ENCODE data around the gene CCDC174.
"Not testable (repeated sequence)": the region's sequence is repeated elsewhere in the genome, so short reads cannot be mapped to it uniquely, and the experiment has no call there.

CCDC174 gene

DNA sequence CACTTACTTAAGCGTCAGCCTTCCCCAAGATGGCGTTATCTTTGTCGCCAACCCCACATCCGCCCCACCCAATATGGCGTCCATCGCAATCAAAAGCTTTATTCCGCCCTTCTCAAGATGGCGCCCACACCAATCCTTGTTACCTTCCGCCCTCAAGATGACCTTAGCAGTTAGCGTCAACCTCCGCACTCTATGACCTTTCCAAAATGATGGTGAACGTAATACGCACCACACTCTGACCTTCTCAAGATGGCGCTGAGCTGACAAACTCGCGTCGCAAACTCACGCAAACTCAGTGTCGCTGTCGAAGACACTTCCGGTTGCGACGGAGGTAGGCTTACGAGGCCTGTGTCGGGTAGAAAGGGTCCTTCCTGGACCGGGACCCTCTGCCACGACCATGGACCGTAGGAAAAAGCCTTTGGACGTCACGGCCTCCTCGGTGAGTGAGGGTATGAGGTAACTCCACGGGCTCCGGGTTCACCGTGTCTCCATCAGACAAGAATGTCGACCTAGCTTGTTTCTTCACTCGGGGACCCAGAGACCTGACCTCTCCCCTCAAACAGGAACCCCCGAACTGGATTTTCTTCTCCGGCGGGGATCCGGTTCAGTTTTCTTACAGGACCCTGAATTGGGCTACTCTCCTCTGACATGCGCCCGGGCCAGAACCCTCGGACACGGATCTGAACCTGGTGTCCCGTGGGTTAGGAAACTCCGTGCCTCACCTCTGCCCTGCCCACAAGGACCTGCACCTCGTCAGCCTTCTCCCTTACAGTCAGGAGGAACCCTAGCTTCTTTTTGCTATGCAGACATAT lies at the start of gene CCDC174:
CCDC174 (plus strand) TSS at position 323 of the 812 bp plus-strand sequence; CDS start at position 398, 75 bp downstream.
- peak; percentile 84 to 95 for DNase-seq

- DNase-seq = no peak
Measured at GRCh38 chr3:14602006-14602803, 49.4 kb upstream of the CCDC174 start.

- no peak for DNase-seq
Measured at GRCh38 chr3:14602804-14603644, 48.5 kb upstream of the CCDC174 start.

DNA sequence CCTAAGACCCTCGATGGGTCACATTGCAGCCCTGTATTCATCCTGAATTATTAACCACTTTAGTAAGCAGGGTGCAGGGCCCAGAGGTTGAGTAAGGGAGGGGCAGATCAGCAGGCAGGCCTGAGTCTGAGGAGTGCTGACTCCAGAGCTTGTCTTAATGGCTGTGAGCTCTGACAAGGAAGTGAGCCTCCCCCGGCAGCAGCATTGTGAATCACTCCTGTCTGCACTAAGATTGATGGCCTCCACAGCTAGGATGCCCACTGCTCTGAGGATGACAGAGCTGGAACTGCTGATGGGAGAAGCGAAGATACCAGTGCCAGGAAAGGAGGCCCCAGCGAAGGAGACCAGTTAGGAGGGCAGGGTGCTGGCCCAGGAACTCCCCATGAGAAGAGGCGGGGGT lies 46.5 kb upstream of the CCDC174 start:
- no peak for DNase-seq

GRCh38 chr3:14605744-14606143 lies 45.8 kb upstream of the CCDC174 start:
- no peak for DNase-seq

DNA sequence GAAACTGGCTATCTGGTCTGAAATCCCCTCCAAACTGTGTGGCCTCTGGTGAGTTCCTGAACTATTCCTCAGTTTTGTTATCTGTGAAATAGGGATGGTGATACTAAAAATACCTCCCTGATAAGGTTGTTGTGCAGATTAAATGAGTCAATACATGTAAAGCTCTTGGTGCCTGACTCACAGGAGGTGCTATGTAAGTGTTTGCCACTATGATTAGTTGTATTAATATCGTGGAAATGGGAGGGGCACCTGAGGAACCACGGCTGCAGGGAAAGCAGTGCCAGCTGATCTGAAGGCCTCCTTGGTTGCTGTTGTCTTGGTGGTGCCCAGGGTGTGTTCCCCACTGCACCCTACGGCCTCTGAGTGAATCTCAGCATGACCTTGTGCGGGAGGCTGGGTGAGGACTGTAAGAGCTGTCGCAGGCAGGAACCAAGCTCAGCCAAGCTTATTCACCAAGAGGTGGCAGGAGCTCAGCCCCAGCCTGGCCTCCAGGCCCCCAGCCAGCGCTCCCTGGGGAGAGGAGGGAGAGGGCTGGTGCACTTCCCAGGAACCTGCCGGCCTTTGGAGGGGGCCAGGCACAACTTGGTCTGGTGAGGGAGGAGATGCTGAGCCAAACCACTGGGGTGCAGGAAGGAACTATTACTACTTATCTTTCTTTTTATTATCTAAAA lies 44.8 kb upstream of the CCDC174 start:
- DNase-seq = no peak

DNA sequence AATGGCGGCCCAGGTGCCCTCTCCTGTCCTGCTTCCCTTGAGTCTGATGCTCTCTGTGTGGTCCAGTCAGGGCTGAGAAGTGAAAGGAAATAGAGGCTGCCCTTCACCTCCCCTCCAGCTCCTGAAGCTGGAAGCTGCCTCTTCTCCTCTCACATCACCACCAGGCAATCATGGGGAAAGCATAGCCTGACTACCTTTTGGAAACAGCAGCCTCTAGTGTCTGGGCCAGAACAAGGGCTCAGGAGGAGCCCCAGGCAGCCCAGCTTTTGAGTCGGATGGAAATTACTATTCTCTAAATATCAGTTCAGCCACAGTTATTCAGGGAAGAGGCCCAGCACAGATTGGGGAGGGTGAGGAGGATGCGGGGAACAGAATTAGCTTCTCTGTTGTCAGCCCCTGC lies 43.3 kb upstream of the CCDC174 start:
- no peak for DNase-seq

- not testable (repeated sequence) for DNase-seq
Measured at GRCh38 chr3:14609058-14609457, 42.5 kb upstream of the CCDC174 start.

- DNase-seq = no peak
Measured at GRCh38 chr3:14609506-14609905, 42.1 kb upstream of the CCDC174 start.

DNA sequence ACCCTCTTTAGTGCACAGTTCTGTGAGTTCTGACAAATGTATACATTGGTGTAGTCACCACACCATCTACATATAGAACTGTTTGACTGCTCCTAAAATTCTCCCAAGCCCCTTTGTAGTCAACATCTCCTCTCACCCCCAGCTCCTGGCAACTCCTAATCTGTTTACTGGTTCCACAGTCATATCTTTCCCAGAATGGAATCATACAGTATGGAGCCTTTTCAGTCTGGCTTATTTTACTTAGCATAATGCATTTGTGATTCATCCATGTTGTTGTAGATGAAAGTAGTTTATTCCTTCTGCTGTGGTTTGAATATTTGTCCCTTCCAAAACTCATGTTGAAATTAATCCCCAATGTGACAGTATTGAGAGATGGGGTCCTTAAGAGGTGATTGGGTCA lies 41.6 kb upstream of the CCDC174 start:
- no peak for DNase-seq

- no peak for DNase-seq
Measured at GRCh38 chr3:14614189-14614588, 37.4 kb upstream of the CCDC174 start.

- DNase-seq = no peak
Measured at GRCh38 chr3:14614862-14615261, 36.7 kb upstream of the CCDC174 start.

- no peak for DNase-seq
Measured at GRCh38 chr3:14616606-14617507, 34.7 kb upstream of the CCDC174 start.

DNA sequence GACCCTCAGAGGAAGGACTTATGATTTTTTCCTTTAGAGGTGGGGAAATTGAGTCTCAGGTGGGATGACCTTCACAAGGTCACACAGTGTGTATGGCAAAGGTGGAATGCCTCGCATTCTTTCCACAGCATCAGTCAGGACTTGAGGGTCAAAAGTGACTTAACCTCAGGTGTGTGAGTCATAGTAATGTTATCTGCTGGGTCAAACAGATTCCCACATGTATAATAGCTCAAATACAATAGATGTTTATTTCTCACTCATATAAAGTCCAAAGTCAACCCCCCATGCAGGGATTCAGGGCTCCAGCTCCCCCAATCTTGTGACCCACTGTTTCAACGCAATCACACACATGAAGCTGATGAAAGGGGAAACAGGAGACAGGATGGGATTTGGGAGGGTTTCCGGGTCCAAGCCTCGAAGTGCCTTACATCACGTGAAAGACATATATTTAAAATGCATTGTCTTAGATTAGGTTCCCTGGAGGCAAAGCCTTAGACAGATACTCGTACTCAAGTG lies 34.0 kb upstream of the CCDC174 start:
- DNase-seq = no peak

GRCh38 chr3:14619605-14620004 lies 32.0 kb upstream of the CCDC174 start:
- DNase-seq = no peak

- no peak for DNase-seq
Measured at GRCh38 chr3:14620512-14620911, 31.1 kb upstream of the CCDC174 start.

GRCh38 chr3:14621093-14621492 lies 30.5 kb upstream of the CCDC174 start:
- no peak for DNase-seq

GRCh38 chr3:14622368-14622767 lies 29.2 kb upstream of the CCDC174 start:
- DNase-seq = no peak

DNA sequence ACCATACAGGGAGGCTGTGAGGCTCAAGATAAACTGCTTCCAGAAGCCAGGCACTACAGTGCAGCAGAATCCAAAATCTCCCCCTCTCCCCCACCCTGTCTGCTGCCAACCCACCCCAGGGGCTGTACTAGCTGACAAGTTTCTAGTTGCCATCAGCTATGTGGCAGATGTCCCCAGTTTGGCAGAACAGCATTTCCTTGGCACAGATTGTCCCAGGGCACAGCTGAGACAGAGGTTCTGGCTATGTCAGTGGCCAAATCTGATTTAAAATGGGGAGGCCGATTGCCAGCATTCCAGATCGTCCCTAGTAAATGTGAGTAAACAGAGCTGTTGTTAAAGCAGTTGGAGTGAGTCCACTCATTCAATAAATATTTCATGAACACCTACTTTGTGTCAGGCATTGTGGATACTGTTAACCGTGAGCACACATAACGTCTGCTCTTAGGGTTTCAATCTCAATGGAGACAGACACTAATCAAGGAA lies 28.0 kb upstream of the CCDC174 start:
- DNase-seq = no peak

DNA sequence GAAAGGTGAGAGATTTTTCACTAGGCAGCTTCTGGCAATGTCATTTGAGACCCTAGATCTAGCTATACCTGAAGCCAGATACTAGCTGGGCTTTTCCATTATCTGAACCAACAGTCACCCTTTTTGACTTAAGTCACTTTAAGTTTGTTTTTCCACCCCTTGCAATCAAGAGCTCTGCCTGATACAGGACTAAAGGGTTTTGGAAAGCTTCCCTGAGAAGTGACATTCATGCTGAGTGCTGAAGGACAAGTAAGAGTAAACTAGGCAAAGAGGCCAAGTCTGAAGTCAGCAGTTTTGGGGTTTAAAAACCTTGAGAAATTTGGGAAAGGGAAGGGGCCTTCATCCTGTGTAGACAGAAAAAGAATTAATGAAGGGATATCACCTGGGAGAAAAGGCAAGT lies 27.1 kb upstream of the CCDC174 start:
- no peak for DNase-seq

GRCh38 chr3:14625443-14625842 lies 26.1 kb upstream of the CCDC174 start:
- no peak for DNase-seq
